HEK293 (cell line): ENCODE data around the gene INSYN1.

ENCODE experiments used
- CTCF ChIA-PET: fragments of 350-600 bp; formaldehyde crosslinking; extraction: SDS; loops from one replicate; lab custom pipeline; 2021; ENCODE audit warnings: antibody characterized with exemption; lab: Yijun Ruan, JAX
- POLR2A ChIA-PET: fragments of 300-600 bp; formaldehyde crosslinking; extraction: SDS; loops from one replicate; lab custom pipeline; 2020; ENCODE audit warnings: antibody characterized with exemption, inconsistent platforms; lab: Yijun Ruan, JAX
- H3K27ac ChIP-seq: fragments of 200-500 bp; sonication (Bioruptor generic); 2 replicates; pipeline ENCODE4 v1.5.1; 2014; ENCODE audit warnings: low read depth, low read length, control low read depth, inconsistent platforms; ENCODE audit errors: extremely low read depth
- H3K36me3 ChIP-seq, 2 experiments: fragments of 200-500 bp in 1 of 2; sonication (Bioruptor generic) in 1 of 2; 1 replicate in 1 of 2; 2 replicates in 1 of 2; pipeline ENCODE4 v1.5.1; 2014 to 2017; ENCODE audit warnings: inconsistent platforms in 2 of 2, low read length in 2 of 2; ENCODE audit not compliant: control insufficient read depth in 2 of 2, insufficient read depth in 1 of 2
- H3K4me1 ChIP-seq: fragments of 200-500 bp; sonication (Bioruptor generic); 2 replicates; pipeline ENCODE4 v1.5.1; 2014; ENCODE audit warnings: mild to moderate bottlenecking, low read length, inconsistent platforms; ENCODE audit not compliant: control insufficient read depth, insufficient read depth
- H3K4me3 ChIP-seq: 2 replicates; pipeline ENCODE4 v1.5.1; 2011; ENCODE audit warnings: low read depth, mild to moderate bottlenecking, control low read depth, low read length, moderate library complexity
- H3K9me3 ChIP-seq: fragments of 200-500 bp; sonication (Bioruptor generic); 2 replicates; pipeline ENCODE4 v1.5.1; 2014; ENCODE audit warnings: low read depth, low read length, inconsistent platforms; ENCODE audit not compliant: control insufficient read depth, insufficient read depth
- CTCF ChIP-seq: fragments of 450-650 bp; formaldehyde crosslinking; IDR thresholded peaks from 2 replicates; pipeline ENCODE4 v1.5.1; 2016; ENCODE audit warnings: missing biosample characterization, missing genetic modification characterization
- HOXD13 ChIP-seq: sonication (generic); formaldehyde crosslinking; IDR thresholded peaks from 2 replicates; pipeline ENCODE4 v1.8.0; 2022; ENCODE audit warnings: missing genetic modification reagents, borderline replicate concordance
- PRDM10 ChIP-seq: fragments of 450-650 bp; formaldehyde crosslinking; IDR thresholded peaks from 2 replicates; pipeline ENCODE4 v1.5.1; 2016; ENCODE audit warnings: missing biosample characterization, missing genetic modification characterization
- ZNF155 ChIP-seq: fragments of 450-650 bp; formaldehyde crosslinking; IDR thresholded peaks from 2 replicates; pipeline ENCODE4 v1.5.1; 2016; ENCODE audit warnings: missing biosample characterization, missing genetic modification characterization
- ZNF18 ChIP-seq: fragments of 450-650 bp; formaldehyde crosslinking; IDR thresholded peaks from 2 replicates; pipeline ENCODE4 v1.5.1; 2016; ENCODE audit warnings: missing biosample characterization, missing genetic modification characterization
- ZNF416 ChIP-seq: fragments of 450-650 bp; formaldehyde crosslinking; IDR thresholded peaks from 2 replicates; pipeline ENCODE4 v1.5.1; 2016; ENCODE audit warnings: missing biosample characterization, missing genetic modification characterization
- ZNF529 ChIP-seq: fragments of 450-650 bp; formaldehyde crosslinking; IDR thresholded peaks from 2 replicates; pipeline ENCODE4 v1.5.1; 2017; ENCODE audit warnings: missing genetic modification characterization, missing biosample characterization; ENCODE audit not compliant: insufficient replicate concordance
- ZNF558 ChIP-seq: fragments of 450-650 bp; formaldehyde crosslinking; IDR thresholded peaks from 2 replicates; pipeline ENCODE4 v1.5.1; 2016; ENCODE audit warnings: missing biosample characterization, missing genetic modification characterization
- ZNF76 ChIP-seq: fragments of 450-650 bp; formaldehyde crosslinking; IDR thresholded peaks from 2 replicates; pipeline ENCODE4; 2016; ENCODE audit warnings: low read depth, missing biosample characterization, missing genetic modification characterization, borderline replicate concordance
- ZSCAN4 ChIP-seq: fragments of 450-650 bp; formaldehyde crosslinking; IDR thresholded peaks from 2 replicates; pipeline ENCODE4 v1.5.1; 2017; ENCODE audit warnings: missing biosample characterization, missing genetic modification characterization

Gene INSYN1

GRCh38 chr15:73714695-73715301 lies 38.4 kb downstream of the INSYN1 start (continued):
- no peak for TF ChIP-seq ZNF18 (tag by site-specific recombination)
- TF ChIP-seq, all 188 proteins: peak for 3

GRCh38 chr15:73712107-73712506 lies 41.0 kb downstream of the INSYN1 start:
- Histone ChIP-seq H3K27ac (no peak overlapping the region), H3K4me3 (no peak overlapping the region), H3K9me3 (no peaks in the 10 kb centered on the region), H3K4me1 (no peaks in the 10 kb centered on the region), H3K36me3 (peaks cover 10 to 73% of the 10 kb centered on the region in 2 experiments; a peak in 2 of 3 replicates)
- ChIA-PET CTCF (interaction anchor here (0.6 to 3.3 kb wide), 13 partner anchors 12 to 377 kb away, joined by 3 to 12 read pairs (median 3); no protein-coding TSS in a partner anchor), POLR2A (interaction anchor here (0.6 kb wide), 1 partner anchor 15 kb away, joined by 4 read pairs; no protein-coding TSS in a partner anchor)
- TF ChIP-seq ZNF155 (tag by site-specific recombination) (no peak), ZNF529 (tag by site-specific recombination) (no peak), ZNF76 (tag by site-specific recombination) (no peak), CTCF (tag by site-specific recombination) (0 out of 2 replicates have a peak, but pooled peaks have one; percentile 10), ZNF558 (tag by site-specific recombination) (no peak)

- H3K4me1 ChIP-seq = no peaks in the 10 kb centered on the region
- TF ChIP-seq HOXD13 (CRISPR knock-in tag) (no peak), ZNF416 (no peak), ZSCAN4 (tag by site-specific recombination) (no peak), PRDM10 (no peak)
- no peaks in the 10 kb centered on the region for H3K9me3 ChIP-seq
- no peak overlapping the region for H3K27ac ChIP-seq
- CTCF ChIA-PET = interaction anchor here (0.6 to 3.3 kb wide), 11 partner anchors 10 to 376 kb away, joined by 3 to 12 read pairs (median 4); no protein-coding TSS in a partner anchor
- H3K36me3 ChIP-seq = peaks cover 10 to 79% of the 10 kb centered on the region in 2 experiments; a peak in 2 of 3 replicates
- H3K4me3 ChIP-seq = no peak overlapping the region
- POLR2A ChIA-PET = interaction anchor here (0.6 kb wide), 1 partner anchor 15 kb away, joined by 4 read pairs; no protein-coding TSS in a partner anchor
These were observed 41.6 kb downstream of the INSYN1 start for GRCh38 chr15:73711526-73711925.
